HepG2 (cell line): Measurements from ENCODE around the gene SPDYE16. TPM values are rescaled to one million over a fixed set of nuclear protein-coding genes. Genes with fewer than 3 reads are reported as not detected.
A peak's percentile ranks its signal among the peaks of the same experiment; 100 is the strongest.
"Not testable (repeated sequence)": the region's sequence is repeated elsewhere in the genome, so short reads cannot be mapped to it uniquely, and the experiment has no call there.

Experiments used
- ATAC-seq: fragments of 200-7000 bp; cut with Tn5 transposase; 3 replicates; pipeline ENCODE4 v1.9.1; 2020; ENCODE audit warnings: mild to moderate bottlenecking, moderate library complexity
- BruUV-seq: library from RNA; stranded (reverse); fragments of 400-500 nt; replicated peaks from 2 replicates; lab custom pipeline; 2021; lab: Mats Ljungman, UMichigan
- CTCF ChIA-PET: fragments of 300-600 bp; formaldehyde crosslinking; extraction: SDS; loops from one replicate; lab custom pipeline; 2021; ENCODE audit warnings: low total read pairs, inconsistent platforms, low intra/inter-chr PET ratio; lab: Yijun Ruan, JAX
- POLR2A ChIA-PET: fragments of 350-600 bp; sonication (Branson Sonifier 250); formaldehyde crosslinking; loops from one replicate; lab custom pipeline; 2020; ENCODE audit warnings: antibody characterized with exemption, inconsistent platforms; lab: Yijun Ruan, JAX
- DNase-seq: peaks from one replicate; pipeline ENCODE4 v3.0.0-alpha.2; 2015; ENCODE audit warnings: low spot score
- FAIRE-seq: peaks from 3 replicates; lab custom pipeline; 2011; peaks lifted over from hg19 to GRCh38; lab: Jason Lieb, UNC
- H2AFZ ChIP-seq: one replicate; pipeline ENCODE4 v1.6.1; 2011; ENCODE audit warnings: low read length, inconsistent platforms
- H3K27ac ChIP-seq: fragments of 300-600 bp; 3 replicates; pipeline ENCODE4 v1.8.0; 2011; ENCODE audit warnings: mixed run types, mild to moderate bottlenecking, mixed read lengths, low read length, inconsistent platforms; ENCODE audit not compliant: insufficient read depth; ENCODE audit errors: extremely low read length
- H3K27me3 ChIP-seq, 2 experiments: fragments of 200-600 bp in 1 of 2; 2 replicates in 1 of 2; 3 replicates in 1 of 2; pipeline versions ENCODE4 v1.6.0 to v1.8.0; 2011; ENCODE audit warnings: low read length in 2 of 2, mild to moderate bottlenecking in 2 of 2, moderate library complexity in 2 of 2, inconsistent platforms in 1 of 2; ENCODE audit not compliant: insufficient read depth in 2 of 2, control insufficient read depth in 1 of 2
- H3K36me3 ChIP-seq, 2 experiments: fragments of 200-600 bp in 1 of 2; replicated peaks in 1 of 2; 2 replicates in 1 of 2; 3 replicates in 1 of 2; pipeline versions ENCODE4 v1.5.1 to v1.8.0; 2011; ENCODE audit warnings: low read length in 2 of 2, inconsistent platforms in 1 of 2; ENCODE audit not compliant: insufficient read depth in 2 of 2, control insufficient read depth in 1 of 2
- H3K4me1 ChIP-seq: 2 replicates; pipeline ENCODE4 v1.5.1; 2012; ENCODE audit warnings: low read length, inconsistent platforms; ENCODE audit not compliant: insufficient read depth
- H3K4me2 ChIP-seq: 2 replicates; pipeline ENCODE4 v1.6.0; 2011; ENCODE audit warnings: low read depth, low read length, inconsistent platforms
- H3K4me3 ChIP-seq, 3 experiments: fragments of 200-600 bp in 1 of 3; sonication (generic), shearing (Covaris generic) in 1 of 3; replicated peaks in 1 of 3; 2 replicates each; pipeline ENCODE4 v1.5.1; 2011 to 2016; ENCODE audit warnings: low read length in 3 of 3, inconsistent platforms in 2 of 3, low read depth in 2 of 3, mild to moderate bottlenecking in 2 of 3, control low read depth in 1 of 3, mixed read lengths in 1 of 3; ENCODE audit not compliant: insufficient read depth in 1 of 3
- H3K79me2 ChIP-seq: one replicate; pipeline ENCODE4 v1.6.1; 2011; ENCODE audit warnings: low read length, inconsistent platforms; ENCODE audit not compliant: insufficient read depth
- H3K9ac ChIP-seq: 2 replicates; pipeline ENCODE4 v1.6.0; 2011; ENCODE audit warnings: mild to moderate bottlenecking, low read depth, low read length, inconsistent platforms; ENCODE audit not compliant: insufficient read depth
- H3K9me3 ChIP-seq: 2 replicates; pipeline ENCODE4 v1.5.1; 2012; ENCODE audit warnings: mild to moderate bottlenecking, low read length
- H4K20me1 ChIP-seq: 2 replicates; pipeline ENCODE4 v1.6.0; 2011; ENCODE audit warnings: inconsistent platforms, mild to moderate bottlenecking, low read length, moderate library complexity; ENCODE audit not compliant: insufficient read depth
- STAG1 ChIP-seq: sonication (generic); formaldehyde crosslinking; IDR thresholded peaks from 2 replicates; pipeline ENCODE4 v1.4.0; 2020; ENCODE audit warnings: missing genetic modification reagents
- WGBS: methylation state at CpG from one replicate; pipeline ENCODE4 v1.1.6; 2017; ENCODE audit warnings: low lambda C conversion rate; 5-methylcytosine and 5-hydroxymethylcytosine counted together
- in situ Hi-C: cut with HindIII; loops from 2 replicates; pipeline ENCODE4 v1.10.0; 2017; ENCODE audit warnings: low pct_unique_long_range_greater_than_20kb; ENCODE audit not compliant: extremely low pct_ligation_motif_present
- intact Hi-C: fragments of 100-400 bp; cut with micrococcal nuclease; formaldehyde crosslinking; loops from one replicate; pipeline ENCODE4 v1.10.0; 2022; ENCODE audit not compliant: unreplicated experiment
- polyA plus RNA-seq, 8 experiments: library from polyadenylated mRNA; depleted of rRNA in 3 of 8; stranded (reverse) in 7 of 8; unstranded in 1 of 8; fragments of >200 nt; fragmentation: Illumina TruSeq in 4 of 8; extraction: Trizol in 4 of 8; gene quantifications; 2 replicates each; pipeline versions ENCODE4 v1.2.1 to v1.2.3, GENCODE V29; 2011 to 2016; ENCODE audit warnings: low read depth in 4 of 8, missing spikeins in 1 of 8, mixed read lengths in 1 of 8; ENCODE audit not compliant: insufficient read depth in 1 of 8
- total RNA-seq, 5 experiments: library from RNA; depleted of rRNA; stranded (reverse); fragments of >200 nt; fragmentation: Illumina TruSeq; extraction: Trizol; gene quantifications; 2 replicates each; pipeline ENCODE4 v1.2.3, GENCODE V29; 2016; ENCODE audit warnings: low read depth in 1 of 5
- TF ChIP-seq, protein P1 (sequence below): sonication (generic); formaldehyde crosslinking; IDR thresholded peaks from 2 replicates; pipeline ENCODE4 v1.5.0; 2020; ENCODE audit warnings: mild to moderate bottlenecking, missing genetic modification reagents, moderate library complexity
- TF ChIP-seq, protein P2 (sequence below): sonication (generic); formaldehyde crosslinking; IDR thresholded peaks from 2 replicates; pipeline ENCODE4 v1.4.0; 2020; ENCODE audit warnings: missing genetic modification reagents

SPDYE16 gene
- total and polyA plus RNA-seq, 2 of the 13 experiments (the other 11 are each of a cell fraction or from before 2014, with no cell fraction given), result 0.11 TPM; not detected in 1

DNA sequence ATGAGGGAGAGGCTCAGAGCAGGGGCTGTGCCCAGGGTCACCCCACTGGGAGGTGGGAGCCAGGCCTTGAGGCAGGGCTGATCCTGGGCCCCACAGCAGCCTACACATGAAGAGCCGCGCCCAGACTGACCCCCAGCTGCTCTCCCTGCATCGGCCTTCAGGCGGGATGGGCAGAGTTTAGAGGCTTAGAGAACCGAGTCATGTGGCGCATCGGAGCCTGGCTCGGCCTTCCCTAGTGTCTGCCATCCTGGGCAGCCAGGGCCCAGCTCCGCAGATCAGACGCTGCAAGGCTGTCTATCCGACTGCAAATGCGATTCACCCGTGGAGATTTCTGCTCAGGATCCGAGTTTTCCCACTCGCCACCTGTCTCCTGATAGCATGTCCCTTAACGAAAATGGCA lies 40.3 kb downstream of the SPDYE16 start:
- H3K4me2 ChIP-seq, H3K27ac ChIP-seq, H3K36me3 ChIP-seq, BruUV-seq, POLR2A ChIA-PET, in situ Hi-C loops, H3K79me2 ChIP-seq, ATAC-seq, H3K9me3 ChIP-seq, H3K27me3 ChIP-seq, H3K9ac ChIP-seq, DNase-seq, H3K4me1 ChIP-seq, H3K4me3 ChIP-seq, CTCF ChIA-PET, H4K20me1 ChIP-seq, H2AFZ ChIP-seq, FAIRE-seq, intact Hi-C loops: not testable (repeated sequence)
- 93% methylated on average over 10 of the region's 16 CpGs for WGBS

DNA sequence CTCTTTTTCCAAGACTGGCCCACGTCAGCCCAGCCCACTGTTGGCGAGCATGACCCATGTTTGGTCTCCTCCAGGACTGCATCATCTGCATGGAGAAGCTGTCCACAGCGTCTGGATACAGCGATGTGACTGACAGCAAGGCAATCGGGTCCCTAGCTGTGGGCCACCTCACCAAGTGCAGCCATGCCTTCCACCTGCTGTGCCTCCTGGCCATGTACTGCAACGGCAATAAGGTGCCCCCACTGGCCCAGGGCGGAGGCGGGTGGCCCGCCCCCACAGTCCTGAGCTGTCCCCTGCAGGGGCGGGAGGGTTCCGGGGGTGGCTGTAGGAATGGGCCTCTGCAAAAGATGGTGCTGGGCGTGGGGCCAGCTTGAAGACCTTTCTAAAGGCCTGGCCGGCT lies 40.9 kb downstream of the SPDYE16 start:
- ATAC-seq, H4K20me1 ChIP-seq, H3K9me3 ChIP-seq, H2AFZ ChIP-seq, BruUV-seq, FAIRE-seq, H3K27ac ChIP-seq, H3K27me3 ChIP-seq, POLR2A ChIA-PET, H3K9ac ChIP-seq, H3K36me3 ChIP-seq, DNase-seq, H3K4me2 ChIP-seq, H3K4me3 ChIP-seq, in situ Hi-C loops, intact Hi-C loops, H3K4me1 ChIP-seq, CTCF ChIA-PET, H3K79me2 ChIP-seq: not testable (repeated sequence)
- WGBS, result 77% methylated on average over 6 of the region's 13 CpGs

DNA sequence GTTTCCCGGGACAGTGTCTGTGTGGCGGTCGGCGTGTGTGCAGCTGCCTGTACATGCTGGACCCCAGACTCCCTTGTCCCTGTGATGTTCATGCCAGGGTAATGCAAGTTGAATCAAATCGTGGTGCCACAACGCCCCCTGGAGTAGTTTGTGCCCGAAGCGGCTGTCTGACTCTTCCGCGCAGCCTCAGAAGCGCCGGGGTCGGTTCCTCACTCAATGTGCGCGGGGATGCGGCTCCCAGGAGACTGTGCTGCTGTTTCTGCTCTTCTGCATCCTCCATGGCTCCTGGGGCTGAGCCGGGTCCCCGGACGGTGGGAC lies 43.2 kb downstream of the SPDYE16 start:
- FAIRE-seq, intact Hi-C loops, DNase-seq, H3K27ac ChIP-seq, H3K36me3 ChIP-seq, H3K4me1 ChIP-seq, CTCF ChIA-PET, H3K79me2 ChIP-seq, H3K4me2 ChIP-seq, BruUV-seq, H3K4me3 ChIP-seq, H3K9me3 ChIP-seq, H2AFZ ChIP-seq, in situ Hi-C loops, H3K27me3 ChIP-seq, H3K9ac ChIP-seq, POLR2A ChIA-PET, H4K20me1 ChIP-seq: not testable (repeated sequence)
- peak; percentile 12; the same call in 1 of the 3 replicates for ATAC-seq
- WGBS, result no CpG with 5 or more reads among the region's 19 CpGs
- TF ChIP-seq, protein P1, sequence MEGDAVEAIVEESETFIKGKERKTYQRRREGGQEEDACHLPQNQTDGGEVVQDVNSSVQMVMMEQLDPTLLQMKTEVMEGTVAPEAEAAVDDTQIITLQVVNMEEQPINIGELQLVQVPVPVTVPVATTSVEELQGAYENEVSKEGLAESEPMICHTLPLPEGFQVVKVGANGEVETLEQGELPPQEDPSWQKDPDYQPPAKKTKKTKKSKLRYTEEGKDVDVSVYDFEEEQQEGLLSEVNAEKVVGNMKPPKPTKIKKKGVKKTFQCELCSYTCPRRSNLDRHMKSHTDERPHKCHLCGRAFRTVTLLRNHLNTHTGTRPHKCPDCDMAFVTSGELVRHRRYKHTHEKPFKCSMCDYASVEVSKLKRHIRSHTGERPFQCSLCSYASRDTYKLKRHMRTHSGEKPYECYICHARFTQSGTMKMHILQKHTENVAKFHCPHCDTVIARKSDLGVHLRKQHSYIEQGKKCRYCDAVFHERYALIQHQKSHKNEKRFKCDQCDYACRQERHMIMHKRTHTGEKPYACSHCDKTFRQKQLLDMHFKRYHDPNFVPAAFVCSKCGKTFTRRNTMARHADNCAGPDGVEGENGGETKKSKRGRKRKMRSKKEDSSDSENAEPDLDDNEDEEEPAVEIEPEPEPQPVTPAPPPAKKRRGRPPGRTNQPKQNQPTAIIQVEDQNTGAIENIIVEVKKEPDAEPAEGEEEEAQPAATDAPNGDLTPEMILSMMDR (CRISPR knock-in tag), result peak; percentile 36
- peak; percentile 36 for TF ChIP-seq STAG1
- TF ChIP-seq, protein P2, sequence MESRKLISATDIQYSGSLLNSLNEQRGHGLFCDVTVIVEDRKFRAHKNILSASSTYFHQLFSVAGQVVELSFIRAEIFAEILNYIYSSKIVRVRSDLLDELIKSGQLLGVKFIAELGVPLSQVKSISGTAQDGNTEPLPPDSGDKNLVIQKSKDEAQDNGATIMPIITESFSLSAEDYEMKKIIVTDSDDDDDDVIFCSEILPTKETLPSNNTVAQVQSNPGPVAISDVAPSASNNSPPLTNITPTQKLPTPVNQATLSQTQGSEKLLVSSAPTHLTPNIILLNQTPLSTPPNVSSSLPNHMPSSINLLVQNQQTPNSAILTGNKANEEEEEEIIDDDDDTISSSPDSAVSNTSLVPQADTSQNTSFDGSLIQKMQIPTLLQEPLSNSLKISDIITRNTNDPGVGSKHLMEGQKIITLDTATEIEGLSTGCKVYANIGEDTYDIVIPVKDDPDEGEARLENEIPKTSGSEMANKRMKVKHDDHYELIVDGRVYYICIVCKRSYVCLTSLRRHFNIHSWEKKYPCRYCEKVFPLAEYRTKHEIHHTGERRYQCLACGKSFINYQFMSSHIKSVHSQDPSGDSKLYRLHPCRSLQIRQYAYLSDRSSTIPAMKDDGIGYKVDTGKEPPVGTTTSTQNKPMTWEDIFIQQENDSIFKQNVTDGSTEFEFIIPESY, result 0 out of 2 replicates have a peak, but pooled peaks have one; percentile 19
